Measurements from ENCODE around the gene NAV3. TPM values are rescaled to one million over a fixed set of nuclear protein-coding genes. Genes with fewer than 3 reads are reported as not detected.

The NAV3 gene
- total RNA-seq, 2 experiments from 2014 or later, result not detected

DNA sequence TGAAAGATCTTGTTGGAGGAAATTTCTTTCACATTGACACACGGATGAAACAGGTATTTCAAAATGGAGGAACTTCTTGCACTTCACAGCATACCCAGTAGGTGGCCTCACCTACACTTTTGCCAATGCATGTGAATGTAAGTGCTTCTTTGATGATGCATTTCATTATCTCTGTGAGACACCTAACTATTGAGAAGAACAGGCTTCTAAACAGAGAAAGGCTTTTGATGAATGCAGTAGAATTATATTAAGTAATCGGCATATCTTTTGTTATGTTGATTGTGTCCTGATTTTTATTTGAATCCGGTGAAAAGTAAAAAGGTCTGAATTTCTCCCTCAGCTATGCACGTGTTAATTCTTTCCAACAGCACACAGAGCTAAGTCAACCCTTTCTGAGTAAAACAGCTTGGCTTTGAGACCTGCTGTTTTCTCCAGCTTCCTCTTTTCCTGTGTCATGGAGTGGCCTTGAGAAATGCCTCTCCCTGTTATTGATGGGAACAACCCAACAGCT, 399.0 kb downstream of the NAV3 start:
- TF ChIP-seq, protein P1, sequence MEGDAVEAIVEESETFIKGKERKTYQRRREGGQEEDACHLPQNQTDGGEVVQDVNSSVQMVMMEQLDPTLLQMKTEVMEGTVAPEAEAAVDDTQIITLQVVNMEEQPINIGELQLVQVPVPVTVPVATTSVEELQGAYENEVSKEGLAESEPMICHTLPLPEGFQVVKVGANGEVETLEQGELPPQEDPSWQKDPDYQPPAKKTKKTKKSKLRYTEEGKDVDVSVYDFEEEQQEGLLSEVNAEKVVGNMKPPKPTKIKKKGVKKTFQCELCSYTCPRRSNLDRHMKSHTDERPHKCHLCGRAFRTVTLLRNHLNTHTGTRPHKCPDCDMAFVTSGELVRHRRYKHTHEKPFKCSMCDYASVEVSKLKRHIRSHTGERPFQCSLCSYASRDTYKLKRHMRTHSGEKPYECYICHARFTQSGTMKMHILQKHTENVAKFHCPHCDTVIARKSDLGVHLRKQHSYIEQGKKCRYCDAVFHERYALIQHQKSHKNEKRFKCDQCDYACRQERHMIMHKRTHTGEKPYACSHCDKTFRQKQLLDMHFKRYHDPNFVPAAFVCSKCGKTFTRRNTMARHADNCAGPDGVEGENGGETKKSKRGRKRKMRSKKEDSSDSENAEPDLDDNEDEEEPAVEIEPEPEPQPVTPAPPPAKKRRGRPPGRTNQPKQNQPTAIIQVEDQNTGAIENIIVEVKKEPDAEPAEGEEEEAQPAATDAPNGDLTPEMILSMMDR (IDR thresholded peaks at IDR 0.05), result peak; percentile 51
- POLR2A ChIA-PET, result interaction anchor here (0.6 kb wide), 1 partner anchor 1418 kb away, joined by 3 read pairs; no protein-coding TSS in a partner anchor
- intact Hi-C loops (cut with micrococcal nuclease), result no loop called here
- Mint-ChIP-seq H3K27ac (no peak overlapping the region), H3K27me3 (no peaks in the 10 kb centered on the region), H3K4me1 (ENCODE audit: low read depth) (no peaks in the 10 kb centered on the region), H3K4me3 (no peak overlapping the region), H3K9me3 (peaks cover 6% of the 10 kb centered on the region), H3K36me3 (ENCODE audit: low read depth) (no peaks in the 10 kb centered on the region)
- DNase-seq (peak; percentile 53), ATAC-seq (peak; percentile 61)
- CTCF ChIA-PET, result interaction anchor here (0.7 kb wide), 1 partner anchor 121 kb away, joined by 3 read pairs; no protein-coding TSS in a partner anchor

DNA sequence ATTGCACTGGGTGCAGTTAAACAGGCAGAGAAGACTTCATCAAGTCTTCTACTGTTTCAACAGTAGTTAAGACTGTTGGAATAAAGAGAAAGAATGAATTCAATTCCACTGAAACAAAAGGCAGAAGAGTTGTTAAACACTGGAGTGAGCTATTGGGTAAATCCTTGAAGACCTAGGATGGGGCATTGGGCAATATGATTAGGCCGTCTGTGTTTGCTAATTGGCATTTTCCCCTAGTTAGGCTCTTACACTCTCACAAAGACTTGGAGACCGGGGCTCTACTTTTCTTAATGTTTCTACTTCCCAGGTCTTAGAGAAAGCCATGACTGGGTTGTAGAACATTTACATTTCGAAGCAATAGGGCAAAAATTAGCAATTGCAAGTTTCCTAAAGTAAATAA, 402.1 kb downstream of the NAV3 start:
- ChIA-PET POLR2A (no interaction called here), CTCF (no interaction called here)
- Mint-ChIP-seq H3K4me3 (no peak overlapping the region), H3K27me3 (no peaks in the 10 kb centered on the region), H3K36me3 (ENCODE audit: low read depth) (no peaks in the 10 kb centered on the region), H3K27ac (no peak overlapping the region), H3K9me3 (peaks cover 3% of the 10 kb centered on the region), H3K4me1 (ENCODE audit: low read depth) (no peaks in the 10 kb centered on the region)
- intact Hi-C loops (cut with micrococcal nuclease), result no loop called here
- no peak for DNase-seq
- no peak for ATAC-seq
- TF ChIP-seq, protein P1 (IDR thresholded peaks at IDR 0.05), result no peak

DNA sequence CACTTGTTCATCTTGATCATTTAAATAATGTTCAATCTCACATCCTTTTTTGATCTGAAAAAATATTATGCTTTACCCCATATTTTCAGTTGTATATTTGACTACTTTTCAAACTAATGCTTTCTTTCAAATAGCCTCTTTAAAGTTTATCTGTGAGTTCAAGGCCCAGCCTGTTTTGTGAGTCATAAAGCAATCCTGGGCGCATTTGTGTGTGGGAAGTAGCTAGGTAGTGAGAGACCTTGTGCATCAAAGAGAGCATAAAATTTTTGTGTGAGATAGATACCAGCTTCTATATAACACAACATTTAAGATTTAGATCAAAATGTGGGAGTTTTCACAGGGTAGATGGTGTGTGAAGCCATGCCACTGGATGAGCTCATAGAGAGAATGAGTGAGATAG, 405.6 kb downstream of the NAV3 start:
- ATAC-seq (no peak), DNase-seq (no peak)
- no peak overlapping the region for H3K4me3 Mint-ChIP-seq
- TF ChIP-seq, protein P1 (IDR thresholded peaks at IDR 0.05), result no peak
- H3K27me3 Mint-ChIP-seq, result no peaks in the 10 kb centered on the region
- H3K36me3 Mint-ChIP-seq (ENCODE audit: low read depth), result no peaks in the 10 kb centered on the region
- no peaks in the 10 kb centered on the region for H3K4me1 Mint-ChIP-seq (ENCODE audit: low read depth)
- no peak overlapping the region for H3K27ac Mint-ChIP-seq
- CTCF ChIA-PET, result no interaction called here
- POLR2A ChIA-PET, result interaction anchor here (1.2 kb wide), 1 partner anchor 79 kb away, joined by 3 read pairs; no protein-coding TSS in a partner anchor
- H3K9me3 Mint-ChIP-seq, result no peaks in the 10 kb centered on the region
- intact Hi-C loops (cut with micrococcal nuclease), result no loop called here

DNA sequence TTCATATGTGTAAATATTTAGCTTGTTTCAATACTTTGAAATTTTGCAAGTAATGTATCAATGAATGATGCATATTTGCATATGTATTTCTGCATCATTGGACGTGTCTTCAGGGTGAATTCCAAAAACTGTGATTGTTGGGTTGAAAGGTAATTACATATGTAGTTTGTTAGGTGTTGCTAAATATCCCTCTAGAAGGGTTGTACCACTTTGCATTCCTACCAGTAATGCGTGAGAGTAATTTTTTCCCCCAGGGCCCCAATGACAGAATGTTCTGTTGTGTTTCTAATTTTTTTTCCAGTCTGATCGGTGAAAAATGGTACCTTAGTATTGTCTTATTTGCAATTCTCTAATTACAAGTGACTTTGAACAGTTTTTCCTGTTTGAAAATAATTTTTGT, 408.9 kb downstream of the NAV3 start:
- POLR2A ChIA-PET, result no interaction called here
- DNase-seq, result no peak
- H3K27ac Mint-ChIP-seq, result no peak overlapping the region
- no peaks in the 10 kb centered on the region for H3K4me1 Mint-ChIP-seq (ENCODE audit: low read depth)
- H3K4me3 Mint-ChIP-seq, result no peak overlapping the region
- no peaks in the 10 kb centered on the region for H3K27me3 Mint-ChIP-seq
- intact Hi-C loops (cut with micrococcal nuclease), result no loop called here
- no peaks in the 10 kb centered on the region for H3K36me3 Mint-ChIP-seq (ENCODE audit: low read depth)
- ATAC-seq, result no peak
- CTCF ChIA-PET, result no interaction called here
- no peaks in the 10 kb centered on the region for H3K9me3 Mint-ChIP-seq
- TF ChIP-seq, protein P1 (IDR thresholded peaks at IDR 0.05), result no peak

DNA sequence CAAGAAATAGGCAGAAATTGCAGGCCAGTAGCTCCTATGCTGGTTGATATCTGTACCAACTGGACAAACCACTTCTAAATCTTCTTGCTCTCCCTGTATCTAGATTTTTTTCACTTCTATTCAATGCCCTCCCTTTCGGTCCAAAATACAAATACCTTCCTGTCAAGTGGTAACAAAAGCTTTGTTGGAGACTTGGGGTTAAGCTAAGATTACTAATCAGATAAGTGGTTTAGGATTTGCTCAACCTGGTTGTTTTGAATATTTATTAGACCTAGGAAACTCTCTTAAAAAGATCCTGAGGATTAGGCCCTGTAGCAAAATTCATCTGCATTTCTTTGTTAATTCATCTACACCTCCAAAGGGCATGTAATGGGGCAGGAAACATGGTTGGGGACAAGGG, 410.1 kb downstream of the NAV3 start:
- intact Hi-C loops (cut with micrococcal nuclease), result no loop called here
- CTCF ChIA-PET, result no interaction called here

More for the DNA sequence above, 410.1 kb downstream of the NAV3 start:
- TF ChIP-seq, protein P1 (IDR thresholded peaks at IDR 0.05), result no peak
- Mint-ChIP-seq H3K4me1 (ENCODE audit: low read depth) (no peaks in the 10 kb centered on the region), H3K4me3 (no peak overlapping the region), H3K27me3 (no peaks in the 10 kb centered on the region), H3K9me3 (no peaks in the 10 kb centered on the region), H3K27ac (no peak overlapping the region), H3K36me3 (ENCODE audit: low read depth) (no peaks in the 10 kb centered on the region)
- no peak for ATAC-seq
- DNase-seq, result no peak
- POLR2A ChIA-PET, result no interaction called here

Data from activated CD8-positive, alpha-beta T cell treated with anti-CD3 and anti-CD28 coated beads for 36 hours (primary cell).